Keratinocyte (primary cell): Measurements from ENCODE around the gene ZFPM1.

Experiments
- CTCF ChIP-seq, 3 experiments: IDR thresholded peaks in 1 of 3; conservative IDR thresholded peaks in 1 of 3; optimal IDR thresholded peaks in 1 of 3; 2 replicates in 2 of 3; 3 replicates in 1 of 3; pipeline versions ENCODE3 to v1.5.1; 2011; ENCODE audit warnings: low read length in 3 of 3, mild to moderate bottlenecking in 3 of 3, moderate library complexity in 2 of 3, control low read depth in 1 of 3, inconsistent platforms in 1 of 3; ENCODE audit not compliant: insufficient read depth in 2 of 3; ENCODE audit errors: extremely low read depth in 1 of 3
- EZH2 ChIP-seq: IDR thresholded peaks from one replicate; pipeline ENCODE4 v1.6.1; 2012; ENCODE audit warnings: inconsistent platforms, mild to moderate bottlenecking, low read length, moderate library complexity

GRCh38 chr16:88466175-88466862 lies 13.2 kb downstream of the ZFPM1 start:
- TF ChIP-seq CTCF (optimal IDR thresholded peaks at IDR 0.05 in 1 of 3, IDR thresholded peaks at IDR 0.05 in 1 of 3, conservative IDR thresholded peaks at IDR 0.05 in 1 of 3; ENCODE audit: extremely low read depth in 1 of 3, insufficient read depth in 2 of 3, low read length in 3 of 3) (no peak), EZH2 (no peak)
